OCI-M2 (cell line): ENCODE data around the gene KCNMA1.

ENCODE experiments used
- DNase-seq: peaks from one replicate; lab custom pipeline; 2025; ENCODE audit not compliant: unreplicated experiment; lab: John Stamatoyannopoulos, UW

The KCNMA1 gene

DNA sequence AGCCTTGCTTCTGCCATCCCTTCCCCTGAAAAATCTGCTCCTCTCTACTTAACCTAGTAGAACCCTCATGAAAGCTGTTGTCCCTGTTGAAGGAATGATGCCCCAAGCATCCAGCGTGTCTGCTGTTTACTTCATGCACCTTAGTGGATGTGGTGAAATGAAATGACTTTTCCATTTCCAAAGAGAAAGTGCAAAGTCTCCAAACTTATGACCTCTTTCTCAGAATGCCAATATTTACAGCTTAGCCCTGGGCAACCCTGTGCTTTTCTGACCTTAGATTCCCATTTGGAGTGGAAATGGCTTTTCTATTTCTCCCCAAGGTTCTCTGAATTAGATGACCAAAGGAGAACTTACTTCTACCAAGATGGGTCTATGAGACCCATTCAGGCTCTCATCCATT, 256.9 kb downstream of the KCNMA1 start:
- no peak for DNase-seq

DNA sequence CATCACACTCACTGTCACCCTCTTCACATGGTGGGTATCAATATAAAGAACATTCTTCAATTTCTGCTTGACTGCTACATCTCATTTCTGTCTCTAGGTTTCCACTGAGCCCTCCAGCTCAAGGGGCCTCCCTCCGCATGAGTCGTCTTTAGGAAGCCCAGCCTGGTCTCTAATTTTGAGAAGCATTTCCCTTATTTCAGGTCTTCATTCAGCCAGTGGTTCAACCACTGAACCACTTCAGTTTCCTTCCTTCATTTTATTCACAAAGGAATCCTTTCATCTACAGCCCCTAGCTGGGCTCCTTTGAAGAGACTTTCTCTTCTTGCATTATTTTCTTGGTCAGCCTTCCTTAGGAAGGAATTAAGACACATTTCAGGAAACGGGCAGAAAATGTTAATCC, 257.4 kb downstream of the KCNMA1 start:
- no peak for DNase-seq

DNA sequence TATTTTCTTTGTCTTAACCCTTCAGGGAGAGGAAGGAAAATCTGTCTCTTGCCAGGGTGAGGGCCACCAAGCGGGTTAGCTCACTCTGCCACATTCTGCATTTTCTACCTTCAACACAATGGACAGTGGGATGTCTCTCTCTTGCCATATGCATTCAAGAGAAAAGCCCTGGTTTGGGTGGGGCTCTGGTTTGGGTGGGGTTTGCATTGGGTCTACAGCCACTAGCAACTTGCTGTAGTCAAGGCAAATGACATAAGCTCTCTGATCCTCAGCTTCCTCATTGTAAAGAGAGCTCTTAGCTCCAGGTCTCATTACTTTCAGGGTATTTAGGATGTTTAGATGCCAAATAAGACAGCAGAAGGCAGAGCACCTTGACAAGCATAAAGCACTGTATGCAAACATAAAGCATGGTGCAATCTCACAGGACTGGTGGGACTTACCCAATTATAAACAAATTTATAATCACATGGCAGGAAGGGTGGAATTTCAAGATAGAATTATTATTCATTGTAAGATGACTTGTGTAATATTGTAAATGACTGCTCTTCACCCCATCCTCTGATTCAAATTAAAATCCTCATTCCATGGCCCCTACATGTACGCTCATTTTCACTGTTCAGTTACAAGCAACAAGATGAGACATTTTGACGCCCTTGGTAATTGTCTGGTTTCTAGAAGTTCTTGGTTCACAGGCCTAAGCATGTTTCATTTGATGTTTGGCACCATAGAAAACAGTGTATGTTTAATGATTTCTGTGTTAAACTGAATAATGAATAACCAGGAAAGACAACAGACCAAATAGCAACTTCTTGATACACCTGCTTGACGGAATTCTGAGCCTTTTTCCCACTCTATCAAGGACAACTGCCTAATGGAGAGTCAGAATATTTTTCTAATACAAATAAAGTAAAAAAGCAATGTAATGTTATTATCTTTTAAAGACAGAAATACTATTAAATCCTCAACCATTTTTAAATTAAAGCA, 258.9 kb downstream of the KCNMA1 start:
- DNase-seq: no peak

DNA sequence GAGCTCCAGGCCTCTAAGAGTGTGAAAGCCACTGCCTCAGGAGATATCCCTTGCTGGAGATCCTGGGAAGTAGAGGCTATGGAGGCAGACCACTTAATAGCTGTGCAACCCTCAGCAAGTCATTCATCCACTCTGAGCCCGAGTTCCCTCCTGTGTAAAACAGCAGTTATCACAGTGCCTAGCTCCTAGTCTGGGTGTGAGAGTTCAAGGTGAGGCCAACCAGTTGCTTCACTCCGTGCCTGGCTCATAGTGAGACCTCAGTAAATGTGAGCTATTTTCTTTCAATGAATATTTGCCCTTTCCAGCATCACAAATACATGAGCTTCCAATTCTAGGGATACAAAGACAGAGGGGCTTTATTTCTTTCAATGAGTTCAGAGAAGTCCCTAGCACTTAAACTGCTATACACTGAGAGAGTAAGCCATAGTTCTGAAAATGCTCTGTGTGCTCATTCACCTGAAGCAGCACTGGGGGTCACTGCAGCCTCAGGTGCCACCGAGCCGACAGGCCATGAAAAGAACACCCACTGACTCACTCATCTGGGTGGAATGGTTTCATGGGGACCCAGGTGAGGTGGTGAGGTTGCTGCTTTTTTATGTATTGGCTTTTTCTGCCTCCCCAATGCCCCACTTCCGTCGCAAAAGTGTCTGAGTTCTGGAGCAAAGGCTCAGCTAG, 259.8 kb downstream of the KCNMA1 start:
- no peak for DNase-seq

DNA sequence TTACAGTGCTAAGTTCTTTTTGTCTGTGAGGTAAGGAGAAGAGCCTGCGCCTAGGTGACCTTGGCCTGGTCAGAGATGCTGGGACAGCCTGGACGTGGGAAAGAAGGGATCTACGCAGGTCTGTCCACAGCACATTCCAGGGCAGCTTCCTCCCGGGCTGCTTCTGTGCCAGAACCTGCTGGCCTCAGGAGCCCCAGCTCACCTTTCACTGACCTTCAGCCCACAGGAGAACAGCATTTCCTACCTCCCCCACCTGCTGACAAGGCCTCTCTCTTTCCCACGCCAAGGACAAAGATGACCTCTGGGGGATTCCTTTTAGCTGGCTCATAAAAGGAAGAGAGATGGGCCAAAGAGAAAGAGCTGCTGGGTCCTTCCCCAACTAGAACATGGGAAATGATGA, 260.6 kb downstream of the KCNMA1 start:
- DNase-seq: no peak

DNA sequence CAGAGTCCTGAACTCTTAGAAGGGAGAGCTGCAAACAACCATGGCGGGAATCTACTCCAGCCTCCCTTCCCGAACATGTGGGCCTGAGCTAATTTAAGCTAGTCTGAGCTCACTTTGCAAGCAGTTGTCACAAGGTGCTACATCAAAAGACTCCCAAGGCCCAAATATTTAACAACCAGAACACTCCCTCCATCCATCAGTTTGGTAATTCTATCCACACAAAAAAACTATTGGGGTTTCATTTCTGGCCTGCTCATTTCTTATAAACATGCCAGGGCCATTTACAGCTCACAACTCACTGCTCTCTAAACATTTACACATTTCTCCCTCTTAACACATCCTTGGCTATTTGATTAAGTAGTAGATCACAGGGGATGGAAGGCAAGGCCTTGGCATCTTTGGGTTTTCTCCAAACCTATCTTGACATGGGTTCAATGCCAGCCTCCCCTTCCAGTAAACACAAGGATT, 263.4 kb downstream of the KCNMA1 start:
- no peak for DNase-seq

DNA sequence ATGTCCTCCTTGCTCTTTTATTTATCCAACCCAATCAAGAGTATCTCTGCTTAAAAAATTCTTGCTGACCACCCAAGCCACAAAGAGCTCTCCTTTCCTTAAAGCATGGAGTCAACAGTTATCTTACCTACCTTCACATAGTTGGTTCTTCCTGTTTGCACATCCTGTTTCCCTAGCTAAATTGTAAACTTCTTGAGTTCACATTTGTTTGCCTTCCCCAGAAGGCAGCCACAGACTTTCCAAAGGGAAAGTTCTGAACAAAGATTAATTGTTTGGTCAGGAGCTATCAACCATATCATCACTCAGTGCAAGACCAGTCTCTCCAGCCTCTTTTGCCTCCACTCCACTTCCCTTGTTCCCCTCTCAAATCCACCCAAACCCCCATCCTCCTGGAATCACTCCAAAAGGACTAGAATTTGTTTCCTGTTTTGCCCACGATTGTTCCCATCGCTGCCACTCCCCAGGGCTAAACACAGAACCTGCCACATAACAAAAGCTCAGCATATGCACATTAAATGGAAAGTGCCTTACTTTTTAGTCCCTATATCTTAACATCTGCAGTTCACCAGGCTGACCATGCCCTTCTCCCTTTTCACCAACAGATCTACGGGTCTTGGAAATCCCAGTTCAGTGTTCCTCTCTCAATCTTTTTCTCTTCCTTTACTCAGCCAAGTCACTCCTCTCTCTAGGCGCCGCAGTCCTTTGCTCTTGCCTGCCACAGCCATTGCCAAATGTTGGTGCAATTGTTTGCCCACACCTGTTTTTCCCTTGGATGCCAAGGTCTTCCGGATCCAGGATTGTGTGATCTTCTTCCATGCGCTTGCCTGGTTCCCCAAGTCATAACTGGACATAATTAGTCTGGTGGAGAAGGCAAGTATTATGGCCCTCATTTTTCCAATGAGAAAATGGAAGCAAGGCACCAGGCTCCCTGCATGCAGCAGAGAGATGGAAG, 265.5 kb downstream of the KCNMA1 start:
- DNase-seq: no peak

DNA sequence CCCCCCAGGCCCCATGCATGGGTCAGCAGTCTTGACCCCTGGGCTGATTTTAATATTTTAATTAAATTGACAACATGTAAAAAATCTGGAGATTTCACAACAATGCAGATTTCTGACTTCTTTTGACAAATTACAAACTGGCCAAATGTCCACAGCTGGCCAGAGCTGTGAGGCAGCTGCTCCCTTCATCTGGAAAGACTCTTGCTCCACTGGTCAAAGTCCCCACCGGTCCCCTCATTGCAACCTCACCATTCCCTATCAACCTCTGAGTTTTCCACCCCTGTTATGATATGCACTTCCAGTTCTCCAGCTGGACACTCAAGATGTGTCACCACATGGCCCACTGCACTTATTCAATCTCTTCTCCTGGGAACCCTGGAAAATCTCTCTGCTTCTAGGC, 266.2 kb downstream of the KCNMA1 start:
- DNase-seq: no peak

DNA sequence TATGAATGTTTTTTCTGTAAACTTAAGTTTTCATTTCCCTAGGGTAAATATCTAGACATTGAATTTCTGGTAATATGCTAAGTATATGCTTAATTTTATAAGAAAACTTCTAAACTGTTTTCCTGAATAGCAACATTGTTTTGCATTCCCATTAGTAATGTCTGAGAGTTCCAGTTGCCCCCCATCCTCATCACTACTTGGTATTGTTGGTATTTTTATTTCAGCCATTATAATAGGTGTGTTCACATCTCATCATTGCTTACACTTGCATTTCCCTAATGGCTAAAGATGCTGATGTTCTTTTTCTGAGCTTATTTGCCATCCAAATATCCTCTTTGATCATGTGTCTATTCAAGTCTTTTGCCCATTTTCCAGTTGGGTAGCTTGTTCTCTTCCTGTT, 269.6 kb downstream of the KCNMA1 start:
- DNase-seq: no peak

DNA sequence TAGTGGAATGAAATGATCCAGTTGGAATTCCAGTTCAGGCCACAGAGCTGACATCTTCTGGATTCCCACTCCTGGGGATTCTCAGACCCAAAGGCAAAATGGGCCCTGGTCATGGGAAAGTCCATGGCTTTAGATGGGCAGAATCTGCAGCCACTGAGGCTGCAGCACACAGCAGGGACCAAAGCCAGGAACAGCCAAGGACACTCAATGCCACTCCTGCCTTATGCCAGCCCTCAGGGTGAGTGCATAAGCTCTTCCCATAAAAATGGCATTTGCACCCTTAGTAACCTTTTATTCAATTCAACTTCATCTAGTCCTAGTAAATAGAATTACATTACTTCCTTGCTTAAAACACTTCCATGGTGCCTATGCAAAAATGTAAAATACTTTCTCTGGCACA, 274.4 kb downstream of the KCNMA1 start:
- DNase-seq: no peak

DNA sequence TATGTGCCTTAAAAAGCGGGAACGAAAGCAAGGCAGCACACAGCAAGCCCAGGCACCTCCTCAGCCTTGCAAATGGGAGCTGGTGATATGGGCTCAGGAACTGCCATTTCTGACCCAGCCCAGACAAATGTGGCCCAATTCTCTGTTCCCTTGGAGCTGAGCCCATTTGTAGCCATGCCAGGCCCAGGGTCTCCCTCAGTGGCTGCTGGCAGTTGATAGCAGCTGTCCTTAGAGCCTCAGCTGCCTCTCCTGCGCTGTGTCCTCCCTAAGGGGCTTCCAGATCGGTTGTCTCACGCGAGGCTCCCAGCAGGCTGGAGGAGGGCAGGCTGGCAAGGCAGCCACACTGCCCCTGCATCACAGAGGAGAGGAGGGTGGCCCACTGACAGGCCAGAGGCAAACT, 275.8 kb downstream of the KCNMA1 start:
- DNase-seq: no peak

DNA sequence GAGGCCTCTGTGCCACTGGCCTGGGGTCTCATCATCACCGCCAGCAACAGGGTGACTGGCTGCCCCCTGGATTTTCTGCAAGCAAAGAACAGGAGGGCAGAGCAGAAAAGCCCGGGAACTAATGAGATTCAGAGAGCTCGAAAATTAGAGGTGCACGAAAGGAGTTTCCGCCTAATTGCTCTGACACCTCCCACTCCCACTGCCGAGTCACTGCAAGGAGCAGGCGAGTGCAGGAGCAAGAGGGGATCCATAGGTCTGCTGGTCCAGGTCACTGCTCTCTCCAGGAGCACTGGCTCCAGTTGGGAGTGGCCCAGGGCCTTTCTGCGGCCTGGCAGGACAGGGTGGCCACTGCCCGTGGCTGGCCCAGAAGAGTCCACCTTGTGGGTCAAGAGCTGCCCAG, 276.2 kb downstream of the KCNMA1 start:
- DNase-seq: no peak

DNA sequence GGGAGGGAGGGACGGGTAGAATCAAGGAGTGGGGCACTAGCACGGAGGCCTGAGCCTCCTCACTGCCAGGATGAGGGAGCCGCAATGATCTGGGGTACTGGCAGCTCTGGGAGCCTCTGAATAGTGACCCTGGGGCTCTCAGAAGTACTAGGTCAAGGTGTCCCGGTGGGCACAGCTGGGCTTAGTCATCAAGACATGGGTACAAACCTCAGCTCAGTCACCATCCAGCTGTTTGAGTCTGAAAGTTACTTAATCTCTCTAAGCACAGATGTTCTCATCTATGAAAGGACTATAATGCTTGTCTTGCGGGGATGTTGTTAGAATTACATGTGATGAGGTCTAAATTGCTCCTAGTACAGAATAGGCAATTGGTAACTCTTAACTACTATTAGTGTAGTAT, 276.8 kb downstream of the KCNMA1 start:
- no peak for DNase-seq

DNA sequence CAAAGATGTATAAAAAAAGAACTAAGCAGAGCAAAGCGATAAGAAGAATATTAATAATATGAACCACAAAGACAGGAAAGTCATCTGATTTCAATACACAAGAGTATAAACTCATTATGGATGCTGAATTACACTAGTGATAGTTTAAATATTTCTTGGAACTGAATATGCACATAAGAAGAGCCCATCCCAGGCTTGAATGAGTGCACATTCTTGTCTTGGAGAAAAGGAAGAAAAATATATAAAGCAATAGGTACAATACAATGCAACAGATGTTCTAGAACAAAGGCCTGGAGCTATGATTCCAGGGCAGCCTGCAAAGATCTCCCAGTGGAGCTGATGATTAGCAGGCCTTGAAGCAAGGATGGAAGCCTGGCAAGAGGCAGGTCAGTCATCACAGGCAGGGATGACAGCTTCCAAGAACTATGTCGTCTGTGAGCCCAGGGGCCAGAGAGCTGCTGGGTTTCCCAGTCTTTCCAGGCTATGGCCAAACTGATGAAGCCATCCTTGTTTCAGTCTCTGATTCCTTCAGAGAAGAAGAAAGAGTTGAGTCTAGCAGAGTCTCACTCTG, 277.6 kb downstream of the KCNMA1 start:
- DNase-seq: no peak

DNA sequence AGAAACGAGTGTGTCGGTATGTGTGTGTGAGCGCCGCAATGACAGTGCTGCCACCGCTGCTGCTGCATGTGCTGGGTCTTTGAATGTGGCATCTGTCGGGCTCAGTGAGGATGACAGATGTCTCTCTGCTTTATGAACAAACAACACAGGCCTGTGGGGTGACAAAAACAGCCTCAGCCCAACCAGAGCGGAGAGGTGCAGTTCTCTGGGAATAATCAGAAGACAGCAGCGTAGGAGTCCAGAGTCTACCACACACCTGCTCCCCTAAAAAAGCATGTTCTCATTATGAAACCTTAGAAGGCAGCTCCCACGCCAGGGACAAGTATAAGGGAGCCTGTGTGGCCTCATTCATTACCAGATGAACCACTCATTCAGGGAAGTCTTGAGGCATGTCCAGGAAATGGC, 278.3 kb downstream of the KCNMA1 start:
- DNase-seq: no peak

DNA sequence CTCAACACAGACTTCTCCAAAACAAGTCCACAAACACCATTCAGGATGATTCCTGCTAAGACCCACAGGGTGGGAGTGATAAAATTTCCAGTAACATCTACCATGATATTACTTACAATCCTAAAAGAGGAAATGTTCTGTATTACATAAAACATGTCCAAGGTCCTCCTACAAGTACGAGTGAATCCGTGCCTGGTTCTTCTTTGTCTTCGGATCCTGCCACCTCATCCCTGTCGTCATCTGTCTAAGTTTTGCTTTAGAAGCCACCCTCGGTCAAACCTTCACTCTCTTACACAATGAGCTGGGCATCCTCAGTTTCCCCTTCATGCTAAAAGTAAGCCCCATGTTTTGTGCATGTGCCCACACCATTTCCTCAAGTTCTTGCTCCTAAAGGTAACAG, 279.0 kb downstream of the KCNMA1 start:
- DNase-seq: no peak

DNA sequence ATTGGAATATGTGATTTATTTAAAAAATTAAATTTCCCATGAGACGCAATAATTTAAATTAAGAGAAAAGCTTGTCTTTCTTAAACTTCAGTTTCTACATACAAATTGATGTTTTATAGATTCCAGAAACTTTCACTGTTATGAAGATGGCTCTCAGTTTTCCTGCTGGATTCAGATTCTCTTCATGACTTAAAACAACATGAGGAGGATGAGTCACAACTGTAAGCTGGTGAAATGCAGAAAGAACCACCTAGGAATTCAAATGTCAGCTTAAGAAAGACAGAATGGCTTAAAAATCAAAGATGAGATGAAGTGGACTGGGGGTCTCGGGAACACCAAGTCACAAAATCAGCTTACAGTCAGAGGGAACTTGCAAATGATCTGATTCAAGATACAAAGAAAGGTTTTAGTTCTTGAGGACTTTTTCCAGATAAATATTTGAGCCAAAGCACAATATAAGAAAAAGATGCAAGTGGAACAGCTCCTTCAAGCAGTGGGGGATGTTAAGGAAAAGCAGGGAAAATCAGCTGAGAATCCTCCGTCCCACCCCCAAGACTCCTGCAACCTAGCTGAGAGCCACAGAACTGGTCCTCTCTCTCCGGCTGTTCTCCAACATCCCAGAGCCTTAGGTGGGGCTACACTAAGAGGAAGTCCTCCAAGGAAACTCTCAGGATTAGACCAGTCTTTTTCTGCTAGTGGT, 279.8 kb downstream of the KCNMA1 start:
- no peak for DNase-seq

DNA sequence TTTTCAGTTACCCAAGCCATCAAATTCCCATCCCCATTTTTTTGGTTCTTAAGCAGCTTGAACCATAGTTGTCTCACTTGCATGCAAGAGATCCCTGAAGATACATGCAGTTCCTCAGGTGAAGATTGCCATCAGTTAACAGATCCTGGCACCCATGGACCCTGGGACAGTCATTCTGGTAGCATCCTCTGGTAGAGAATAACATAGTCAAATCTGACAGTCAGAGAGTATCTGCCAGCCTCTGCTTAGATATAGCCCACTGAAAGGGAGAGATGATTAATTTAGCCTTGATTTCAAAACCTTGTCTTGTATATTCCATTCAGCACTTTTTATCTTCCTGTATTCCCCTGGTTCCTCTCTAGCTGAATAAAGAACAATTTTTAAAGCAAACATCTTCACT, 280.4 kb downstream of the KCNMA1 start:
- no peak for DNase-seq

DNA sequence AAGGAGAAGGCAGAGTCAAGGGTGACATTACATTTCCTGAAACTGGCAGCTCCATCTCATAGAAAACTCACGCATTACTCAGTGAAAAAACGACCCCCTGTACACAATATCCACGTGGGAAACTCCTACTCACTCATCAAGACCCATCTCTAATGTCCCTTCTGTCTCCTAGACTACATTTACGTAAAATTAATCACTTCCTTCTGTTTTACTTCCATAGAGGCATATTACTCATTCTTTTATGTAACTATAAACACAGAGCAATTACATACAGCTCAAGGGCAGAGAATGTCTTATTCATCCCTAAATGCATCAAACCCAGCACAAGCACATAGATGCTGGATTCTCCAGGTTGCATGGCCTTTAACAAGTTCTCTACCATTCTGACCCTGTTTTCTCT, 281.8 kb downstream of the KCNMA1 start:
- no peak for DNase-seq

DNA sequence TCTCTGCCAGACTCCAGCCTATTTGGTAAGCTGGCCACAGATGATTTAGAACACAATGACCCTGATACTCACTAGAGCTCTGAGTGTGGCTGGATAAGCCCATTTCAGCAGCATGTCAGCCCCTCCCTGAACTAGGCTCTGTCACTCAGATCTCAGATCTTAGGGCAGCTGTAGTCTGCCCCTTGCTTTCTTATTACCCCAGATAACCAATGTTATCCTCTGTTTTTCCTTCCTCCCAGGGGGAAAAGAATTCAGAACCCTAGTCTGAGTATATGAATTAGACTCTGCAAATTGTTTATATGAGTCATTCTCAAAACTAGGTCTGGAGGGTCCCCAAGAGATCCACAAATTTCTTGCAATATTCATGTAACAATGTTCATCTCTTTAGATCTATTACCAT, 286.2 kb downstream of the KCNMA1 start:
- DNase-seq: no peak
